Neuronal stem cell (in vitro differentiated cells): ENCODE measurements around the gene PARP15.

Experiments
- DNase-seq: peaks from one replicate; pipeline ENCODE4 v3.0.0-alpha.2; 2013; ENCODE audit warnings: low spot score
- H2AFZ ChIP-seq: one replicate; pipeline ENCODE4 v1.6.1; 2013; ENCODE audit warnings: mild to moderate bottlenecking, low read length, inconsistent platforms
- H2AK5ac ChIP-seq: 2 replicates; pipeline ENCODE4 v1.6.1; 2013; ENCODE audit warnings: low read depth, mild to moderate bottlenecking, inconsistent platforms, low read length, moderate library complexity, mixed read lengths
- H2BK120ac ChIP-seq: 2 replicates; pipeline ENCODE4 v1.6.1; 2013; ENCODE audit warnings: low read depth, mild to moderate bottlenecking, inconsistent platforms, low read length, moderate library complexity, mixed read lengths
- H2BK12ac ChIP-seq: one replicate; pipeline ENCODE4 v1.6.1; 2013; ENCODE audit warnings: low read length, inconsistent platforms
- H2BK15ac ChIP-seq: 2 replicates; pipeline ENCODE4 v1.6.1; 2013; ENCODE audit warnings: mild to moderate bottlenecking, low read length, inconsistent platforms, mixed read lengths
- H2BK5ac ChIP-seq: one replicate; pipeline ENCODE4 v1.6.1; 2013; ENCODE audit warnings: inconsistent platforms, mild to moderate bottlenecking, low read length, moderate library complexity
- H3K14ac ChIP-seq: one replicate; pipeline ENCODE4 v1.6.1; 2013; ENCODE audit warnings: low read length, inconsistent platforms
- H3K18ac ChIP-seq: 2 replicates; pipeline ENCODE4 v1.6.1; 2013; ENCODE audit warnings: low read length, inconsistent platforms
- H3K23ac ChIP-seq: 2 replicates; pipeline ENCODE4 v1.6.1; 2013; ENCODE audit warnings: low read depth, mild to moderate bottlenecking, mixed read lengths, low read length, inconsistent platforms; ENCODE audit not compliant: poor library complexity
- H3K27ac ChIP-seq: replicated peaks from 3 replicates; pipeline ENCODE4 v1.5.1; 2013; ENCODE audit warnings: low read length, inconsistent platforms
- H3K27me3 ChIP-seq, 3 experiments: 2 replicates each; pipeline ENCODE4 v1.6.1; 2013; ENCODE audit warnings: low read length in 3 of 3, mild to moderate bottlenecking in 2 of 3, inconsistent platforms in 1 of 3, low read depth in 1 of 3, mixed read lengths in 1 of 3, moderate library complexity in 1 of 3; ENCODE audit not compliant: control insufficient read depth in 3 of 3, insufficient read depth in 3 of 3
- H3K36me3 ChIP-seq, 2 donors: replicated peaks in 1 of 2; 2 replicates each; pipeline ENCODE4 v1.6.1; 2013; ENCODE audit warnings: low read length in 2 of 2; ENCODE audit not compliant: control insufficient read depth in 2 of 2, insufficient read depth in 2 of 2
- H3K4ac ChIP-seq: 2 replicates; pipeline ENCODE4 v1.6.1; 2013; ENCODE audit warnings: inconsistent platforms, mild to moderate bottlenecking, low read length, moderate library complexity
- H3K4me1 ChIP-seq, 2 donors: 1 replicate in 1 of 2; 2 replicates in 1 of 2; pipeline ENCODE4 v1.6.1; 2013; ENCODE audit warnings: low read length in 2 of 2, low read depth in 1 of 2; ENCODE audit not compliant: control insufficient read depth in 2 of 2, insufficient read depth in 1 of 2
- H3K4me2 ChIP-seq: one replicate; pipeline ENCODE4 v1.6.1; 2013; ENCODE audit warnings: mild to moderate bottlenecking, low read length, inconsistent platforms; ENCODE audit not compliant: insufficient read depth, poor library complexity, severe bottlenecking
- H3K4me3 ChIP-seq, 2 donors: 2 replicates each; pipeline ENCODE4 v1.5.1; 2013; ENCODE audit warnings: low read length in 2 of 2, mild to moderate bottlenecking in 2 of 2, inconsistent platforms in 1 of 2, moderate library complexity in 1 of 2
- H3K79me1 ChIP-seq: one replicate; pipeline ENCODE4 v1.6.1; 2013; ENCODE audit warnings: low read depth, mild to moderate bottlenecking, inconsistent platforms, low read length, moderate library complexity
- H3K9ac ChIP-seq: one replicate; pipeline ENCODE4 v1.6.1; 2013; ENCODE audit warnings: mild to moderate bottlenecking, low read depth, low read length, inconsistent platforms; ENCODE audit not compliant: poor library complexity
- H3K9me3 ChIP-seq, 2 donors: replicated peaks in 1 of 2; 2 replicates each; pipeline versions ENCODE3 to v1.6.1; 2013; ENCODE audit warnings: low read length in 2 of 2, mild to moderate bottlenecking in 2 of 2, inconsistent platforms in 1 of 2, low read depth in 1 of 2, mixed read lengths in 1 of 2, moderate library complexity in 1 of 2; ENCODE audit not compliant: control insufficient read depth in 2 of 2, insufficient read depth in 1 of 2
- H4K8ac ChIP-seq: one replicate; pipeline ENCODE4 v1.6.1; 2013; ENCODE audit warnings: low read depth, mild to moderate bottlenecking, inconsistent platforms, low read length, moderate library complexity
- H4K91ac ChIP-seq: one replicate; pipeline ENCODE4 v1.6.1; 2013; ENCODE audit warnings: low read length, low read depth, mild to moderate bottlenecking, inconsistent platforms; ENCODE audit not compliant: poor library complexity
- WGBS, 2 donors: extraction: QIAGEN DNeasy Blood & Tissue Kit; methylation state at CpG; one replicate each; pipeline ENCODE4 v1.1.7; 2013; ENCODE audit warnings: missing lambda C conversion rate in 2 of 2, mixed read lengths in 1 of 2; ENCODE audit not compliant: insufficient read length in 2 of 2, insufficient replicate concordance in 1 of 2; ENCODE audit errors: extremely low coverage in 2 of 2; 5-methylcytosine and 5-hydroxymethylcytosine counted together

PARP15 gene

DNA sequence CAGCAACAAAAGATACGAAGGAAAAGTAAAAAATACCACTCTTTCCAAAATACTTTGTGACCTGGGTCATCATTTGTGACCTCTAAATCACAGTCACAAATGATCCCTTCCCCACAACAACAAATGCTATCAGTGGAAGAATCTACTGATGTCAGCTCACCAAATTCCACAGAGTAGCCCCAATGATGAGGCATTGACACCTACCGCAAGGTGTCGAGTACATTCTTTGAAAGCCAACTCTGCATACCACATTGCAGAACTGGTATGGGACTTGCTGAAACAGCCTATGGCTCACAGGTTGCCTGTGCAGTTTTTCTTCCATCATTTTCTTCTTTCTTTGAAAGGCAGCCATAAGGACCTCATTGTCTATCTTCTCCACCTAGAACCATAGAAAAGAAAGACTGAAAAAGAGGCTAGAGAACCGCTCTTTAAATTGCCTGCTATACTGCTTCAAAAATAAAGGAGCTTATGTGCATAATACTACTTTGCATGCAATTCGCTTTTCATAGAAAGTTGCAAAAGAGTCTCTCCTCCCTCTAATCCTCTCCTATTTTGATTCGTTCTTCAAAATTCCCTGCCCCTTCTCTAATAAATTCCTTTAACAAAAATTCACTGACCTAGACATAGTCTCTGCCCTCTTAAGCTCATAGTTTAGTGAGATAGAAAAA is 41.4 kb upstream of the PARP15 start:
- H3K9me3 ChIP-seq, result peaks cover 0 to 2% of the 10 kb centered on the region in 2 donors
- H3K9ac ChIP-seq, result no peak overlapping the region
- no peak for DNase-seq
- no peak overlapping the region for H3K4ac ChIP-seq
- no peaks in the 10 kb centered on the region for H3K79me1 ChIP-seq
- H3K27me3 ChIP-seq, result no peaks in the 10 kb centered on the region
- no peak overlapping the region for H2AK5ac ChIP-seq
- H2AFZ ChIP-seq, result no peak overlapping the region
- no peak overlapping the region for H3K23ac ChIP-seq
- H3K14ac ChIP-seq, result no peak overlapping the region
- H2BK15ac ChIP-seq, result no peak overlapping the region
- no peak overlapping the region for H2BK120ac ChIP-seq
- no peaks in the 10 kb centered on the region for H3K4me1 ChIP-seq
- H3K36me3 ChIP-seq, result peaks cover 0 to 55% of the 10 kb centered on the region in 2 donors
- H4K8ac ChIP-seq, result no peak overlapping the region
- H3K4me2 ChIP-seq, result no peak overlapping the region
- no CpG with 5 or more reads among the region's 6 CpGs for WGBS, 2 donors
- no peak overlapping the region for H3K18ac ChIP-seq
- no peak overlapping the region for H3K4me3 ChIP-seq
- H4K91ac ChIP-seq, result no peak overlapping the region
- H3K27ac ChIP-seq, result no peak overlapping the region
- H2BK5ac ChIP-seq, result no peak overlapping the region
- no peak overlapping the region for H2BK12ac ChIP-seq

DNA sequence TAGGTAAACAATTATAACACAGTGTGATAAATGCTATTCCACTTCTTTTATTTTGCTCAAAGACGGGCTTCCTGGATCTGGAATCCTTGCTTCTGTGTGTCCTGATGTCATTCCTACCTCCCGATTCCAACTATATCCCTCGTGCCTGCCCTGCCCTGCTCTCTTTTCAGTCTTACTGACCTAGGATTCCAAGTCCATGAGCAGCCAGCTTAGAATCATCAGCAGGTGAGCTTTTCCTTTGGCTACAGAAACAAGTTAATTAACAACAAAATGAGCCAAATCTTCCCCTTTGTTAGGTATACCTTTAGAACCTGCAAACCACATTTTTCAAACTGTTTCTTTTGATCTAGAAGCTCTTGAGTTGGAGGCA is 40.8 kb upstream of the PARP15 start:
- Histone ChIP-seq H3K14ac (no peak overlapping the region), H3K27me3 (no peaks in the 10 kb centered on the region), H4K8ac (no peak overlapping the region), H2BK15ac (no peak overlapping the region), H3K4me2 (no peak overlapping the region), H3K9me3 (peaks cover 0 to 2% of the 10 kb centered on the region in 2 donors), H3K79me1 (no peaks in the 10 kb centered on the region), H4K91ac (no peak overlapping the region), H2AFZ (no peak overlapping the region), H2BK120ac (no peak overlapping the region), H3K18ac (no peak overlapping the region), H3K9ac (no peak overlapping the region), H2BK12ac (no peak overlapping the region), H3K27ac (no peak overlapping the region), H3K4me1 (no peaks in the 10 kb centered on the region), H2BK5ac (no peak overlapping the region), H2AK5ac (no peak overlapping the region), H3K23ac (no peak overlapping the region), H3K36me3 (peaks cover 0 to 57% of the 10 kb centered on the region in 2 donors), H3K4ac (no peak overlapping the region), H3K4me3 (no peak overlapping the region)
- DNase-seq, result no peak
- WGBS, 2 donors, result no CpG with 5 or more reads among the region's 3 CpGs

DNA sequence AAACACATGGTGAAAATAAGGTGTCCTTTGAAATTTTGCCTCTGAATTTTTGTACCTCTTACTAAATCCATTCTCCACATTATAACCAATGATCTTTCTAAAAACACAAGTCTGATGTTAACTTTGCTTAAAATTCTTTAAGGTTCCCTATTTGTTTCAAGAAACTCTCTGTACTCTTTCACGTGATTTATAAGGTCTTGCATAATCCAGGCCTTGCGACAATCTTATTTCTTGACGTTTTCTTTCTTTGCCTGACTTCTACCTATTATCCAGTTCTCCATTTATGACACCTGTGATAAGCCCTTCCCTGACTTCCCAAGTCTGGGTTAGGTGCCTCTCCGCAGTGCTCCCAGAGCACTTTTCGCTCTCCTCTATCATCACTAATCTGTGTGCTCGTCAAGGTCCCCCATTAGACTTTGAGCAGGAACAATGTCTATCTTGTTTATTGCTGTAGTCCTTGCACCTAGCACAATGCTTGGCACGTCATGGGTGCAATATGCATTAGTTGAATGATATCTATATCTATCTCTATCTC is 38.4 kb upstream of the PARP15 start:
- no CpG with 5 or more reads among the region's 7 CpGs for WGBS, 2 donors
- Histone ChIP-seq H3K27me3 (no peaks in the 10 kb centered on the region), H3K4me1 (no peaks in the 10 kb centered on the region), H3K27ac (no peak overlapping the region), H3K36me3 (peaks cover 0 to 34% of the 10 kb centered on the region in 2 donors), H2BK120ac (no peak overlapping the region), H2BK5ac (no peak overlapping the region), H3K4me3 (no peak overlapping the region), H4K8ac (no peak overlapping the region), H3K4me2 (no peak overlapping the region), H3K14ac (no peak overlapping the region), H2AFZ (no peak overlapping the region), H3K23ac (no peak overlapping the region), H2BK15ac (no peak overlapping the region), H2BK12ac (no peak overlapping the region), H4K91ac (no peak overlapping the region), H3K4ac (no peak overlapping the region), H3K79me1 (no peaks in the 10 kb centered on the region), H2AK5ac (no peak overlapping the region), H3K9ac (no peak overlapping the region), H3K9me3 (no peaks in the 10 kb centered on the region), H3K18ac (no peak overlapping the region)
- no peak for DNase-seq

DNA sequence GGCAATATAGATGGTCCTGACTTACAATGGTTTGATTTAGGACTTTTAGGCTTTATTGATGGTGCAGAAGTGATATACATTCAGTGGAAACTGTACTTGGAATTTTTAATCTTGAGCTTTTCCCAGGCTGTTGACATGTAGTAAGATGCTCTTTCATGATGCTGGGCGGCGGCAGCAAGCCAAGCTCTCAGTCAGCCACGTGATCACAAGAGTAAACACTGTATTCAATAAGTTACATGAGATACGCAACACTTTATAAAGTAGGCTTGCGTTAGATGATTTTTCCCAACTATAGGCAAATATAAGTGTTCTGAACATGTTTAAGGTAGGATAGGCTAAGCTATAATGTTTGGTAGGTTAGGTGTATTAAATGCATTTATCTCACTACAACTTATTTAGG is 31.3 kb upstream of the PARP15 start:
- Histone ChIP-seq H3K27ac (no peak overlapping the region), H2AFZ (no peak overlapping the region), H3K9me3 (no peaks in the 10 kb centered on the region), H2BK12ac (no peak overlapping the region), H3K36me3 (peaks cover 0 to 34% of the 10 kb centered on the region in 2 donors), H2BK5ac (no peak overlapping the region), H3K14ac (no peak overlapping the region), H3K4me3 (no peak overlapping the region), H3K4me2 (no peak overlapping the region), H4K8ac (no peak overlapping the region), H3K23ac (no peak overlapping the region), H3K4ac (no peak overlapping the region), H3K18ac (no peak overlapping the region), H2BK15ac (no peak overlapping the region), H2AK5ac (no peak overlapping the region), H3K79me1 (no peaks in the 10 kb centered on the region), H2BK120ac (no peak overlapping the region), H4K91ac (no peak overlapping the region), H3K9ac (no peak overlapping the region), H3K27me3 (no peaks in the 10 kb centered on the region), H3K4me1 (no peaks in the 10 kb centered on the region)
- WGBS, 2 donors, result no CpG with 5 or more reads among the region's 5 CpGs
- DNase-seq, result no peak
